Endothelial cell of umbilical vein (primary cell): ENCODE measurements around the gene EFHC1.

ENCODE experiments used
- EZH2 ChIP-seq: IDR thresholded peaks from 2 replicates; pipeline ENCODE4 v1.6.1; 2012; ENCODE audit warnings: borderline replicate concordance, low read depth, mild to moderate bottlenecking, moderate library complexity, low read length, inconsistent platforms; ENCODE audit not compliant: severe bottlenecking
- GATA2 ChIP-seq: IDR thresholded peaks from 2 replicates; pipeline ENCODE4 v1.7.0; 2011; ENCODE audit warnings: low read depth, mild to moderate bottlenecking, moderate library complexity, mixed read lengths, low read length; ENCODE audit not compliant: insufficient read length, insufficient read depth
- MYC ChIP-seq: IDR thresholded peaks from one replicate; pipeline ENCODE4 v1.6.1; 2011; ENCODE audit warnings: mild to moderate bottlenecking, low read depth, low read length
- POLR2A ChIP-seq: IDR thresholded peaks from 2 replicates; pipeline ENCODE4 v1.6.1; 2012; ENCODE audit warnings: low read depth, mild to moderate bottlenecking, control low read depth, low read length
- POLR2AphosphoS5 ChIP-seq: IDR thresholded peaks from 2 replicates; pipeline ENCODE4 v1.6.1; 2012; ENCODE audit warnings: low read depth, mild to moderate bottlenecking, control low read depth, low read length, moderate library complexity; ENCODE audit not compliant: insufficient read depth
- TF ChIP-seq, protein P1 (sequence below), 2 donors: IDR thresholded peaks; 1 replicate in 1 of 2; 2 replicates in 1 of 2; pipeline ENCODE4 v1.5.1; 2011; ENCODE audit warnings: low read length in 2 of 2, mild to moderate bottlenecking in 2 of 2, moderate library complexity in 2 of 2, control low read depth in 1 of 2, inconsistent platforms in 1 of 2, low read depth in 1 of 2; ENCODE audit not compliant: insufficient read depth in 1 of 2; ENCODE audit errors: extremely low read depth in 1 of 2
- TF ChIP-seq, protein P2 (sequence below): IDR thresholded peaks from 2 replicates; pipeline ENCODE4 v1.6.1; 2011; ENCODE audit not compliant: insufficient read depth, insufficient read length

DNA sequence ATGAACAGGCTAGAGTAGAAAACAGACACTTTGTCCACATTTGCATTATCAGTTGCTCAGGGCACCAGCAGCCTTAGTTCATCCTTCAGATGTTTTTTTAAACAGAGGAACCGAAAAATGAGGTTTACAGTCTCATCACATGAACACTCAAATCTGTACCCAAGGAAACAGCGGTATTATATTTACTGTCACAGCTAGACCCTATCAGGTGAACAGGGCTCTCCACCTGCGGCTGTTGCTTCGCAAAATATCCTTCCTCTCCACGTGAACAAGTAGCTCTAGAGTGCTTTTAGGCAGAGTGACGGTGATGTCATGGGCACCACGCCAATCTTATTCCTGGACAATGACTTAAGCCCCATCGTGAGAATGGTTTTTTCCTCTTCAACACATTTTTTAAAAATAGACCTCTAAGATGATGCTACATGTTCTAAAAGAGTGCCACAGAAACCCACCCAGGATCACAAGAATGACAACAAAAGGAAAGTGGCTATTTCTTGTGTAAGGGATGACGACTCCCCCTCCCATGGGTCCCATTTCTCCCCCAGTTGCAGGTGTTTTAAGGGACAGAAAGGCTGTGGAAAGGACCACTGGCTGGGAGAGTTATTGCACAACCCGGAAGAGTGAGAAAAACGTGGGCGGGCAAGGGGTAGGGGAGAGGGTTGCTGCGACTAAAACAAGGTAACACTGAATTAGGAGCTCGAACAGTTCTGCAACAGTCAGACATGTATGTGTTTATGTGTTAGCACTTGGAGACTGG, 77.7 kb downstream of the EFHC1 start:
- TF ChIP-seq POLR2A (no peak), EZH2 (no peak), POLR2AphosphoS5 (no peak), GATA2 (no peak), MYC (no peak)
- TF ChIP-seq, protein P1, sequence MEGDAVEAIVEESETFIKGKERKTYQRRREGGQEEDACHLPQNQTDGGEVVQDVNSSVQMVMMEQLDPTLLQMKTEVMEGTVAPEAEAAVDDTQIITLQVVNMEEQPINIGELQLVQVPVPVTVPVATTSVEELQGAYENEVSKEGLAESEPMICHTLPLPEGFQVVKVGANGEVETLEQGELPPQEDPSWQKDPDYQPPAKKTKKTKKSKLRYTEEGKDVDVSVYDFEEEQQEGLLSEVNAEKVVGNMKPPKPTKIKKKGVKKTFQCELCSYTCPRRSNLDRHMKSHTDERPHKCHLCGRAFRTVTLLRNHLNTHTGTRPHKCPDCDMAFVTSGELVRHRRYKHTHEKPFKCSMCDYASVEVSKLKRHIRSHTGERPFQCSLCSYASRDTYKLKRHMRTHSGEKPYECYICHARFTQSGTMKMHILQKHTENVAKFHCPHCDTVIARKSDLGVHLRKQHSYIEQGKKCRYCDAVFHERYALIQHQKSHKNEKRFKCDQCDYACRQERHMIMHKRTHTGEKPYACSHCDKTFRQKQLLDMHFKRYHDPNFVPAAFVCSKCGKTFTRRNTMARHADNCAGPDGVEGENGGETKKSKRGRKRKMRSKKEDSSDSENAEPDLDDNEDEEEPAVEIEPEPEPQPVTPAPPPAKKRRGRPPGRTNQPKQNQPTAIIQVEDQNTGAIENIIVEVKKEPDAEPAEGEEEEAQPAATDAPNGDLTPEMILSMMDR (IDR thresholded peaks at IDR 0.05; ENCODE audit: extremely low read depth in 1 of 2, insufficient read depth in 1 of 2, low read depth in 1 of 2, low read length in 2 of 2), result no peak
- TF ChIP-seq, protein P2, sequence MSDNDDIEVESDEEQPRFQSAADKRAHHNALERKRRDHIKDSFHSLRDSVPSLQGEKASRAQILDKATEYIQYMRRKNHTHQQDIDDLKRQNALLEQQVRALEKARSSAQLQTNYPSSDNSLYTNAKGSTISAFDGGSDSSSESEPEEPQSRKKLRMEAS, result no peak
